ENCODE results near the gene ACP4. TPM values are rescaled to one million over a fixed set of nuclear protein-coding genes. Genes with fewer than 3 reads are reported as not detected.

Gene ACP4
- polyA plus RNA-seq, 1 donor (not counting 4 experiments of a cell fraction or from before 2014, with no cell fraction given): not detected

DNA sequence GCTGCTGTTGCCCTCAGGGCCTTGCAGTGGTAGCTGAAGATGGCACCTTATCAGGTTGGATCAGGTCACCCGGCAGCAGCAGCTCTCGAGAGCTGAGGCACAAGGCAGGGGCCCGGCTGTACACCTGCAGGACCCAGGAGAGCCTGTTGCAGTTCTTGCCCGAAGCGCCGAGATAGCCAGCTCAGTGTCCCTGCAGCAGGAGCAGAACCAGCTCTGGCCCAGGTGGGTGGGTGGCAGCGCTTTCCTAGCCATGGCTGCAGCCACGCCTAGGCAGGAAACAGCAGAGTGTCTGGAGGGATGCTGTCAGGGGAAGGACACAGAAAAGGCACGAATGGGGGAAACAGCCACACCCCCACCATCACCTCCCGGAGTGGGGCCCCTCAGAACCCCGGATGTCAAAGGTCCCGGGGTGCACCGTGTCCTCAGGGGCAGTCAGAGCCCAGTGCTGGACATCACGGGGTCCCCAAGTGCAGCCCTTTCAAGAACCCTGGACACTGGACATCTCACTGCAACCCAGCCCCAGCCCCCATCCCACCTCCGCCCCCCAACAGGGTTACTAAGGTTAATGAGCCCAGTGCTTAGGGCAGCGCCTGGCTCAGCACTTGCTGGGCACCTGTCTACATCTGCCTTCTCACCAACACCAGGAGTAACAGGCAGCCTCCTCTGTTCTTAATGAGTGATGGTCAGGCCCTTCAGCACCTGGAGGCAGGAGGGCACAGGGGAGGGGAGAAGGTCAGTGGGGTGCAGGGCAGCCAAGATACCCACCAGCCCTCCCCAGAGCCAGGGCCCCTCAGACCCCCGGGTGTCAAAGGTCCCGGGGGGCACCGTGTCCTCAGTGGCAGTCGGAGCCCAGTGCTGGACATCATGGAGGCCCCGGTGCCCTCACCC, 8.7 kb downstream of the ACP4 start:
- H3K27me3 ChIP-seq (ENCODE audit: control insufficient read depth, extremely low read depth, insufficient read depth, low read length): no peaks in the 10 kb centered on the region
- DNase-seq (ENCODE audit: low read depth, low spot score) (no peak), FAIRE-seq (no peak)
- peaks cover 47% of the 10 kb centered on the region for H4K20me1 ChIP-seq (ENCODE audit: control insufficient read depth, extremely low read depth, insufficient read depth, low read length)
- H3K4me3 ChIP-seq (ENCODE audit: control insufficient read depth in 2 of 3, extremely low read depth in 1 of 3, insufficient read depth in 2 of 3, low read depth in 1 of 3, low read length in 3 of 3): no peak overlapping the region
- no peak overlapping the region for H2AFZ ChIP-seq (ENCODE audit: control insufficient read depth, low read length)
- H3K9me1 ChIP-seq (ENCODE audit: control insufficient read depth, extremely low read depth, insufficient read depth, low read length): no peaks in the 10 kb centered on the region
- no peak overlapping the region for H3K9ac ChIP-seq (ENCODE audit: control insufficient read depth, extremely low read depth, insufficient read depth, low read length)
- peaks cover 26 to 50% of the 10 kb centered on the region in 2 experiments for H3K36me3 ChIP-seq (ENCODE audit: control insufficient read depth in 2 of 2, extremely low read depth in 1 of 2, insufficient read depth in 2 of 2, low read length in 2 of 2)
- no peak overlapping the region for H3K4me2 ChIP-seq (ENCODE audit: control insufficient read depth, extremely low read depth, insufficient read depth, low read depth, low read length)
- peaks cover 52% of the 10 kb centered on the region for H3K79me2 ChIP-seq (ENCODE audit: control insufficient read depth, insufficient read depth, low read length)
- H3K4me1 ChIP-seq (ENCODE audit: control insufficient read depth, extremely low read depth, insufficient read depth, low read length): peaks cover 19% of the 10 kb centered on the region
- no peaks in the 10 kb centered on the region for H3K9me3 ChIP-seq (ENCODE audit: control insufficient read depth, low read depth, low read length)
- no peak for TF ChIP-seq EZH2 (IDR thresholded peaks at IDR 0.05; ENCODE audit: low read length)
- TF ChIP-seq, protein P1, sequence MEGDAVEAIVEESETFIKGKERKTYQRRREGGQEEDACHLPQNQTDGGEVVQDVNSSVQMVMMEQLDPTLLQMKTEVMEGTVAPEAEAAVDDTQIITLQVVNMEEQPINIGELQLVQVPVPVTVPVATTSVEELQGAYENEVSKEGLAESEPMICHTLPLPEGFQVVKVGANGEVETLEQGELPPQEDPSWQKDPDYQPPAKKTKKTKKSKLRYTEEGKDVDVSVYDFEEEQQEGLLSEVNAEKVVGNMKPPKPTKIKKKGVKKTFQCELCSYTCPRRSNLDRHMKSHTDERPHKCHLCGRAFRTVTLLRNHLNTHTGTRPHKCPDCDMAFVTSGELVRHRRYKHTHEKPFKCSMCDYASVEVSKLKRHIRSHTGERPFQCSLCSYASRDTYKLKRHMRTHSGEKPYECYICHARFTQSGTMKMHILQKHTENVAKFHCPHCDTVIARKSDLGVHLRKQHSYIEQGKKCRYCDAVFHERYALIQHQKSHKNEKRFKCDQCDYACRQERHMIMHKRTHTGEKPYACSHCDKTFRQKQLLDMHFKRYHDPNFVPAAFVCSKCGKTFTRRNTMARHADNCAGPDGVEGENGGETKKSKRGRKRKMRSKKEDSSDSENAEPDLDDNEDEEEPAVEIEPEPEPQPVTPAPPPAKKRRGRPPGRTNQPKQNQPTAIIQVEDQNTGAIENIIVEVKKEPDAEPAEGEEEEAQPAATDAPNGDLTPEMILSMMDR (optimal IDR thresholded peaks at IDR 0.05 in 1 of 3, IDR thresholded peaks at IDR 0.05 in 1 of 3, conservative IDR thresholded peaks at IDR 0.05 in 1 of 3; ENCODE audit: extremely low read depth in 1 of 3, insufficient read depth in 2 of 3, low read length in 3 of 3): no peak
- dilution Hi-C loops (cut with MboI; ENCODE audit: extremely low pct_ligation_motif_present, low sequenced_read_pairs): no loop called here
- H3K27ac ChIP-seq (ENCODE audit: control insufficient read depth, insufficient read depth, low read length): no peak overlapping the region

DNA sequence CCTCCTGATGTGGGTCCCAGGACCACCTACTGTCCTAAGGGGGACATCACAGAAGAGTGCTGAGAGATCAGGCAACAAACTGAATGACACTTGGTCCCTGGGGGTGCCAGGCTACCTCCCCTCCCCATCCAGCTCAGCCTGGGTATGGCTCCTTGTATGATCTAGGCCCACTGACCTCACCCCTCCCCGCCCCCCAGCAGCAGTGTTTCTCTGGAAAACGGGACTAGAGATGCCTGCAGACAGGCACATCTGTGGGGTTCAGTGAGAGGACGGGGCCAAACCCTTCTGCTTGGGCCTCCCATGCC, 9.3 kb downstream of the ACP4 start:
- Histone ChIP-seq H4K20me1 (ENCODE audit: control insufficient read depth, extremely low read depth, insufficient read depth, low read length) (peaks cover 47% of the 10 kb centered on the region), H3K4me2 (ENCODE audit: control insufficient read depth, extremely low read depth, insufficient read depth, low read depth, low read length) (no peak overlapping the region), H3K27ac (ENCODE audit: control insufficient read depth, insufficient read depth, low read length) (no peak overlapping the region), H2AFZ (ENCODE audit: control insufficient read depth, low read length) (no peak overlapping the region), H3K9ac (ENCODE audit: control insufficient read depth, extremely low read depth, insufficient read depth, low read length) (no peak overlapping the region), H3K4me1 (ENCODE audit: control insufficient read depth, extremely low read depth, insufficient read depth, low read length) (peaks cover 19% of the 10 kb centered on the region), H3K36me3 (ENCODE audit: control insufficient read depth in 2 of 2, extremely low read depth in 1 of 2, insufficient read depth in 2 of 2, low read length in 2 of 2) (peaks cover 26 to 50% of the 10 kb centered on the region in 2 experiments), H3K9me3 (ENCODE audit: control insufficient read depth, low read depth, low read length) (no peaks in the 10 kb centered on the region), H3K4me3 (ENCODE audit: control insufficient read depth in 2 of 3, extremely low read depth in 1 of 3, insufficient read depth in 2 of 3, low read depth in 1 of 3, low read length in 3 of 3) (no peak overlapping the region), H3K9me1 (ENCODE audit: control insufficient read depth, extremely low read depth, insufficient read depth, low read length) (no peaks in the 10 kb centered on the region), H3K79me2 (ENCODE audit: control insufficient read depth, insufficient read depth, low read length) (peaks cover 57% of the 10 kb centered on the region), H3K27me3 (ENCODE audit: control insufficient read depth, extremely low read depth, insufficient read depth, low read length) (no peaks in the 10 kb centered on the region)
- DNase-seq (ENCODE audit: low read depth, low spot score) (no peak), FAIRE-seq (no peak)
- no peak for TF ChIP-seq EZH2 (IDR thresholded peaks at IDR 0.05; ENCODE audit: low read length)
- TF ChIP-seq, protein P1 (optimal IDR thresholded peaks at IDR 0.05 in 1 of 3, IDR thresholded peaks at IDR 0.05 in 1 of 3, conservative IDR thresholded peaks at IDR 0.05 in 1 of 3; ENCODE audit: extremely low read depth in 1 of 3, insufficient read depth in 2 of 3, low read length in 3 of 3): no peak
- dilution Hi-C loops (cut with MboI; ENCODE audit: extremely low pct_ligation_motif_present, low sequenced_read_pairs): no loop called here

Measured in keratinocyte (primary cell).